ENCODE results near the gene KLHL11. TPM values are rescaled to one million over a fixed set of nuclear protein-coding genes. Genes with fewer than 3 reads are reported as not detected.

Gene KLHL11
- total RNA-seq, 2 donors from 2014 or later: 13.3 to 15.9 TPM

- Histone ChIP-seq H3K27me3 (ENCODE audit: control insufficient read depth, insufficient read depth, low read length, poor library complexity, severe bottlenecking) (no peaks in the 10 kb centered on the region), H3K4me3 (ENCODE audit: low read length) (no peak overlapping the region), H3K9ac (ENCODE audit: extremely low read depth, low read length, poor library complexity, severe bottlenecking) (no peak overlapping the region), H3K36me3 (ENCODE audit: control insufficient read depth, insufficient read depth, low read length) (peaks cover 77% of the 10 kb centered on the region), H3K4me1 (ENCODE audit: control insufficient read depth, insufficient read depth, low read length) (peaks cover 5% of the 10 kb centered on the region), H3K9me3 (ENCODE audit: control insufficient read depth, low read length) (peaks cover 4% of the 10 kb centered on the region), H3K27ac (ENCODE audit: low read depth, low read length) (no peak overlapping the region)
- TF ChIP-seq, protein P1, sequence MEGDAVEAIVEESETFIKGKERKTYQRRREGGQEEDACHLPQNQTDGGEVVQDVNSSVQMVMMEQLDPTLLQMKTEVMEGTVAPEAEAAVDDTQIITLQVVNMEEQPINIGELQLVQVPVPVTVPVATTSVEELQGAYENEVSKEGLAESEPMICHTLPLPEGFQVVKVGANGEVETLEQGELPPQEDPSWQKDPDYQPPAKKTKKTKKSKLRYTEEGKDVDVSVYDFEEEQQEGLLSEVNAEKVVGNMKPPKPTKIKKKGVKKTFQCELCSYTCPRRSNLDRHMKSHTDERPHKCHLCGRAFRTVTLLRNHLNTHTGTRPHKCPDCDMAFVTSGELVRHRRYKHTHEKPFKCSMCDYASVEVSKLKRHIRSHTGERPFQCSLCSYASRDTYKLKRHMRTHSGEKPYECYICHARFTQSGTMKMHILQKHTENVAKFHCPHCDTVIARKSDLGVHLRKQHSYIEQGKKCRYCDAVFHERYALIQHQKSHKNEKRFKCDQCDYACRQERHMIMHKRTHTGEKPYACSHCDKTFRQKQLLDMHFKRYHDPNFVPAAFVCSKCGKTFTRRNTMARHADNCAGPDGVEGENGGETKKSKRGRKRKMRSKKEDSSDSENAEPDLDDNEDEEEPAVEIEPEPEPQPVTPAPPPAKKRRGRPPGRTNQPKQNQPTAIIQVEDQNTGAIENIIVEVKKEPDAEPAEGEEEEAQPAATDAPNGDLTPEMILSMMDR (conservative IDR thresholded peaks at IDR 0.05): no peak
- H3K4me3 Mint-ChIP-seq: no peak overlapping the region
- 93 to 94% methylated on average over 2 of the region's 2 CpGs for WGBS, 2 experiments (ENCODE audit: insufficient coverage in 1 of 2, insufficient read length in 1 of 2)
- DNase-seq: peak; percentile 47
- H3K9me3 Mint-ChIP-seq: peaks cover 5% of the 10 kb centered on the region
- H3K27me3 Mint-ChIP-seq (ENCODE audit: insufficient read depth): no peaks in the 10 kb centered on the region
- H3K36me3 Mint-ChIP-seq (ENCODE audit: low read depth): peaks cover 80% of the 10 kb centered on the region
- peaks cover 7% of the 10 kb centered on the region for H3K4me1 Mint-ChIP-seq
- peak overlapping the region; percentile 24 for H3K27ac Mint-ChIP-seq
Measured at GRCh38 chr17:41870097-41870496, 4.9 kb upstream of the KLHL11 start.

- Histone ChIP-seq H3K36me3 (ENCODE audit: control insufficient read depth, insufficient read depth, low read length) (peaks cover 71% of the 10 kb centered on the region), H3K9ac (ENCODE audit: extremely low read depth, low read length, poor library complexity, severe bottlenecking) (no peak overlapping the region), H3K9me3 (ENCODE audit: control insufficient read depth, low read length) (no peaks in the 10 kb centered on the region), H3K27me3 (ENCODE audit: control insufficient read depth, insufficient read depth, low read length, poor library complexity, severe bottlenecking) (no peaks in the 10 kb centered on the region), H3K4me1 (ENCODE audit: control insufficient read depth, insufficient read depth, low read length) (peaks cover 5% of the 10 kb centered on the region), H3K4me3 (ENCODE audit: low read length) (no peak overlapping the region), H3K27ac (ENCODE audit: low read depth, low read length) (no peak overlapping the region)
- Mint-ChIP-seq H3K4me1 (peaks cover 7% of the 10 kb centered on the region), H3K9me3 (no peaks in the 10 kb centered on the region), H3K36me3 (ENCODE audit: low read depth) (peaks cover 74% of the 10 kb centered on the region), H3K27me3 (ENCODE audit: insufficient read depth) (no peaks in the 10 kb centered on the region), H3K4me3 (no peak overlapping the region), H3K27ac (peak overlapping the region; percentile 68)
- TF ChIP-seq, protein P1 (conservative IDR thresholded peaks at IDR 0.05): no peak
- DNase-seq: no peak
- 95 to 97% methylated on average over 9 of the region's 9 CpGs for WGBS, 2 experiments (ENCODE audit: insufficient coverage in 1 of 2, insufficient read length in 1 of 2)
Measured at GRCh38 chr17:41869426-41869825, 4.2 kb upstream of the KLHL11 start.

GRCh38 chr17:41868568-41868967 is 3.3 kb upstream of the KLHL11 start:
- Histone ChIP-seq H3K9ac (ENCODE audit: extremely low read depth, low read length, poor library complexity, severe bottlenecking) (no peak overlapping the region), H3K9me3 (ENCODE audit: control insufficient read depth, low read length) (no peaks in the 10 kb centered on the region), H3K36me3 (ENCODE audit: control insufficient read depth, insufficient read depth, low read length) (peaks cover 63% of the 10 kb centered on the region), H3K4me3 (ENCODE audit: low read length) (no peak overlapping the region), H3K27ac (ENCODE audit: low read depth, low read length) (no peak overlapping the region), H3K27me3 (ENCODE audit: control insufficient read depth, insufficient read depth, low read length, poor library complexity, severe bottlenecking) (no peaks in the 10 kb centered on the region), H3K4me1 (ENCODE audit: control insufficient read depth, insufficient read depth, low read length) (peaks cover 5% of the 10 kb centered on the region)
- Mint-ChIP-seq H3K4me1 (peaks cover 7% of the 10 kb centered on the region), H3K36me3 (ENCODE audit: low read depth) (peaks cover 67% of the 10 kb centered on the region), H3K27ac (no peak overlapping the region), H3K4me3 (no peak overlapping the region), H3K27me3 (ENCODE audit: insufficient read depth) (no peaks in the 10 kb centered on the region), H3K9me3 (no peaks in the 10 kb centered on the region)
- 90 to 97% methylated on average over 2 to 3 of the region's 3 CpGs for WGBS, 2 experiments (ENCODE audit: insufficient coverage in 1 of 2, insufficient read length in 1 of 2)
- TF ChIP-seq, protein P1 (conservative IDR thresholded peaks at IDR 0.05): no peak
- no peak for DNase-seq
